CD4-positive, alpha-beta memory T cell (primary cell): Measurements from ENCODE around the gene PARD3B. TPM values are rescaled to one million over a fixed set of nuclear protein-coding genes. Genes with fewer than 3 reads are reported as not detected.

ENCODE experiments used
- CTCF ChIA-PET: fragments of 350-600 bp; sonication (Branson Sonifier 250); formaldehyde crosslinking; loops from one replicate; lab custom pipeline; 2021; ENCODE audit warnings: inconsistent platforms; ENCODE audit not compliant: partially characterized antibody; lab: Charles Lee
- POLR2A ChIA-PET: fragments of 350-600 bp; sonication (Branson Sonifier 250); formaldehyde crosslinking; loops from one replicate; lab custom pipeline; 2021; ENCODE audit not compliant: partially characterized antibody; lab: Charles Lee
- DNase-seq, 5 donors: peaks; one replicate each; pipeline versions ENCODE4 v3.0.0 to v3.0.0-alpha.2; 2020 to 2022; ENCODE audit warnings: mixed read lengths in 1 of 5
- H3K27ac ChIP-seq: one replicate; pipeline ENCODE4 v1.7.0; 2013; ENCODE audit warnings: low read depth, low read length
- H3K27me3 ChIP-seq: 2 replicates; pipeline ENCODE4 v1.7.0; 2013; ENCODE audit warnings: mild to moderate bottlenecking, low read length, moderate library complexity; ENCODE audit not compliant: insufficient read depth
- H3K36me3 ChIP-seq: 2 replicates; pipeline ENCODE4 v1.7.0; 2013; ENCODE audit warnings: mild to moderate bottlenecking, low read length, moderate library complexity; ENCODE audit not compliant: insufficient read depth
- H3K4me1 ChIP-seq: 2 replicates; pipeline ENCODE4 v1.7.0; 2013; ENCODE audit warnings: mild to moderate bottlenecking, low read length, moderate library complexity; ENCODE audit not compliant: insufficient read depth
- H3K4me3 ChIP-seq, 2 donors: one replicate each; pipeline ENCODE4 v1.7.0; 2013; ENCODE audit warnings: low read length in 2 of 2, mild to moderate bottlenecking in 1 of 2
- H3K9me3 ChIP-seq, 2 donors: one replicate each; pipeline ENCODE4 v1.7.0; 2013; ENCODE audit warnings: low read length in 2 of 2, control low read depth in 1 of 2; ENCODE audit not compliant: control insufficient read depth in 1 of 2
- H3K27ac Mint-ChIP-seq, 7 donors: one replicate each; pipeline ENCODE4 v1.8.0; 2020 to 2021; ENCODE audit warnings: mixed read lengths in 7 of 7, mild to moderate bottlenecking in 6 of 7, inconsistent platforms in 3 of 7, moderate library complexity in 3 of 7
- H3K27me3 Mint-ChIP-seq, 2 donors: one replicate each; pipeline ENCODE4 v1.8.0; 2020 to 2021; ENCODE audit warnings: mixed read lengths in 2 of 2
- H3K36me3 Mint-ChIP-seq, 2 donors: one replicate each; pipeline ENCODE4 v1.8.0; 2020 to 2021; ENCODE audit warnings: mixed read lengths in 2 of 2, inconsistent platforms in 1 of 2, mild to moderate bottlenecking in 1 of 2
- H3K4me1 Mint-ChIP-seq, 4 donors: one replicate each; pipeline ENCODE4 v1.8.0; 2020 to 2021; ENCODE audit warnings: mixed read lengths in 4 of 4, mild to moderate bottlenecking in 1 of 4
- H3K4me3 Mint-ChIP-seq, 8 donors: one replicate each; pipeline ENCODE4 v1.8.0; 2020 to 2021; ENCODE audit warnings: mixed read lengths in 8 of 8, mild to moderate bottlenecking in 7 of 8, moderate library complexity in 6 of 8, inconsistent platforms in 3 of 8
- H3K9me3 Mint-ChIP-seq, 8 donors: one replicate each; pipeline ENCODE4 v1.8.0; 2020 to 2021; ENCODE audit warnings: mixed read lengths in 8 of 8, mild to moderate bottlenecking in 5 of 8, inconsistent platforms in 3 of 8, moderate library complexity in 1 of 8
- intact Hi-C: fragments of 100-400 bp; cut with micrococcal nuclease; formaldehyde crosslinking; loops from one replicate; pipeline ENCODE4 v1.15.1; 2023
- polyA plus RNA-seq, 2 donors: library from polyadenylated mRNA; unstranded; fragments of 300-500 nt; fragmentation: Illumina TruSeq; gene quantifications; one replicate each; pipeline ENCODE4 v1.2.3, GENCODE V29; 2021
- total RNA-seq, 2 experiments: library from RNA; stranded (reverse); gene quantifications; one replicate each; pipeline ENCODE4 v1.2.3, GENCODE V29; 2021

The PARD3B gene
- total and polyA plus RNA-seq, 4 experiments from 2014 or later: 0.44 to 1.3 (median 1.2) TPM; not detected in 1

DNA sequence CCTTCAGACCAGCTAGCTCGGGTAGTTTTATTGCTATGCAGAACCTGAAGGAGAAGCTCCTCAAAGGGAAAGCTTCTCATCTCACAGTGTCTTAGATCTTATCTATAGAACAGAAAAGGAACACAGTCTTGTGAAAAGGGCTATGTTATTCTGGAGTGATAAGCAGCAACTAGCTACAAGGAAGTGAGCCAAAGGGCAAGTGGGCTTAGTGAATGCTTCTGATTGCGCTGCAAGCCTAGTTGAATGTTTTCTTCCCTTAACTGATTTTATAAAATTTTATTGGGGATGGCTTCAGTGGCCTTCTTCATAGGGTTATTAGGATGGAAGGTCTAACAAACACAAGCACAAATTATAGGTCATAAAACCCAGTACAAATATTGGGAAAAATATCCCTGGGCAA, 400.1 kb downstream of the PARD3B start:
- POLR2A ChIA-PET: interaction anchor here (1.1 to 2.2 kb wide), 5 partner anchors 21 to 223 kb away, joined by 3 to 13 read pairs (median 4); no protein-coding TSS in a partner anchor
- no peak for DNase-seq
- peaks cover 6 to 29% (median 26%) of the 10 kb centered on the region in 8 donors for H3K9me3 Mint-ChIP-seq
- CTCF ChIA-PET: no interaction called here
- no peak overlapping the region for H3K4me3 Mint-ChIP-seq
- H3K27ac ChIP-seq: no peak overlapping the region
- no peak overlapping the region for H3K4me3 ChIP-seq
- no peaks in the 10 kb centered on the region for H3K36me3 ChIP-seq
- no peaks in the 10 kb centered on the region for H3K27me3 ChIP-seq
- peaks cover 28 to 53% (median 37%) of the 10 kb centered on the region in 4 donors for H3K4me1 Mint-ChIP-seq
- H3K27ac Mint-ChIP-seq: peak overlapping the region in 1 of 7 donors; percentile 51
- H3K27me3 Mint-ChIP-seq: no peaks in the 10 kb centered on the region
- intact Hi-C loops: no loop called here
- H3K4me1 ChIP-seq: peaks cover 26% of the 10 kb centered on the region
- H3K9me3 ChIP-seq: no peaks in the 10 kb centered on the region
- H3K36me3 Mint-ChIP-seq: peaks cover 16 to 19% of the 10 kb centered on the region in 2 donors

GRCh38 chr2:204946892-204947291, 401.6 kb downstream of the PARD3B start:
- no peaks in the 10 kb centered on the region for H3K9me3 ChIP-seq
- peak overlapping the region in 3 of 8 donors; percentile 24 to 40 (median 27) for H3K4me3 Mint-ChIP-seq

DNA sequence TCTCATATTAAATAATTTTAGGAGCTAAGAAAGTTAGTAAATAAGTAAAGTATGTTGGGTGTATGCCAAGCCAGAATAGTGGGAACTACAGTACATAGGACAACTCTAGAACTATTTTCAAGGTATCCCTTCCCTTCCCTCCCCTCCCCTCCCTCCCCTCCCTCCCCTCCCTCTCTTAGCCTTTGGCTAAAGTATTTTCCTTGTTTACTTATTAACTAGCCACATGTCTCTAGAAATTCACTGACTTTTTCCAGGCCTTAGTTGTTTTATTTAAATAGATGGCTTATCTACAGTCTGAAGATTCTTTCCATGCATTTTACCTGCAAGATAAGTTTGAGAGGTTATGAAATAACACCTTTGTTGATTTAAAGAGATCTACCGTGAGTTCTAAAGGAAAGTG, 402.1 kb downstream of the PARD3B start:
- H3K9me3 Mint-ChIP-seq: peaks cover 6 to 29% (median 25%) of the 10 kb centered on the region in 8 donors
- H3K36me3 ChIP-seq: no peaks in the 10 kb centered on the region
- intact Hi-C loops: no loop called here
- H3K4me1 Mint-ChIP-seq: peaks cover 25 to 53% (median 39%) of the 10 kb centered on the region in 4 donors
- H3K27ac Mint-ChIP-seq: peak overlapping the region in 3 of 7 donors; percentile 5 to 72 (median 7)
- peak overlapping the region in 4 of 8 donors; percentile 24 to 85 (median 30) for H3K4me3 Mint-ChIP-seq
- POLR2A ChIA-PET: interaction anchor here (1.7 kb wide), 1 partner anchor 20 kb away, joined by 16 read pairs; no protein-coding TSS in a partner anchor
- CTCF ChIA-PET: interaction anchor here (1.3 kb wide), 1 partner anchor 25 kb away, joined by 3 read pairs; no protein-coding TSS in a partner anchor
- no peaks in the 10 kb centered on the region for H3K27me3 Mint-ChIP-seq
- H3K27ac ChIP-seq: no peak overlapping the region
- no peak overlapping the region for H3K4me3 ChIP-seq
- no peak for DNase-seq
- H3K9me3 ChIP-seq: no peaks in the 10 kb centered on the region
- H3K36me3 Mint-ChIP-seq: peaks cover 14 to 19% of the 10 kb centered on the region in 2 donors
- peaks cover 27% of the 10 kb centered on the region for H3K4me1 ChIP-seq
- no peaks in the 10 kb centered on the region for H3K27me3 ChIP-seq

More at GRCh38 chr2:204946892-204947291, 401.6 kb downstream of the PARD3B start:
- peaks cover 6 to 29% (median 25%) of the 10 kb centered on the region in 8 donors for H3K9me3 Mint-ChIP-seq
- no peaks in the 10 kb centered on the region for H3K27me3 Mint-ChIP-seq
- intact Hi-C loops: no loop called here
- H3K4me1 Mint-ChIP-seq: peaks cover 28 to 53% (median 39%) of the 10 kb centered on the region in 4 donors
- Histone ChIP-seq H3K36me3 (no peaks in the 10 kb centered on the region), H3K4me3 (no peak overlapping the region), H3K4me1 (peaks cover 27% of the 10 kb centered on the region), H3K27me3 (no peaks in the 10 kb centered on the region), H3K27ac (no peak overlapping the region)
- CTCF ChIA-PET: interaction anchor here (1.3 kb wide), 1 partner anchor 25 kb away, joined by 3 read pairs; no protein-coding TSS in a partner anchor
- DNase-seq: no peak
- peak overlapping the region in 2 of 7 donors; percentile 42 to 68 for H3K27ac Mint-ChIP-seq
- peaks cover 14 to 19% of the 10 kb centered on the region in 2 donors for H3K36me3 Mint-ChIP-seq
- POLR2A ChIA-PET: no interaction called here

GRCh38 chr2:204948024-204948763, 402.9 kb downstream of the PARD3B start:
- intact Hi-C loops: loop anchor here (2.0 kb wide), 2 partner anchors 19 to 67 kb away; no protein-coding TSS in a partner anchor
- CTCF ChIA-PET: interaction anchor here (0.9 kb wide), 1 partner anchor 18 kb away, joined by 3 read pairs; no protein-coding TSS in a partner anchor

DNA sequence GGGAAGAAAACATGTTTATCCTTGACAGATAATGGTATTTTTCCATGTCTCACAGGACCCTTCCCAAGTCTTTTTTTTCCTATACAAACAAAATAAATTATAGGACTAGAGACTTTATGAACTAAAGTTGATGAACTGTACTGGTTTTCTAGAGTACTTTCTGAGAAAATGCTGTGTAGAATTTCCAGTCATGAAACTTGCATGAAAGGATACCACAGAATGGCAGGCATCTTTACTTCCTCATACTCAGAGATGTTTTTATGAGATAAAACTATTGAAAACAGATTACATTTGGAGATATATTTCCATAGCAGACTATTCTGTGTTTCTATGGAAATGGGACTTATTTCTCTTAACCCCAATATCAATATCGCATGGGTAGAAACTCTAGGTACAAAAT, 403.5 kb downstream of the PARD3B start:
- no peaks in the 10 kb centered on the region for H3K36me3 ChIP-seq
- Mint-ChIP-seq H3K27me3 (no peaks in the 10 kb centered on the region), H3K36me3 (peaks cover 13% of the 10 kb centered on the region in 2 donors), H3K9me3 (peaks cover 5 to 22% (median 20%) of the 10 kb centered on the region in 8 donors), H3K4me3 (peak overlapping the region; percentile 23 to 85 (median 69)), H3K27ac (peak overlapping the region; percentile 56 to 93 (median 72)), H3K4me1 (peaks cover 25 to 53% (median 39%) of the 10 kb centered on the region in 4 donors)
- H3K27ac ChIP-seq: no peak overlapping the region
- no peaks in the 10 kb centered on the region for H3K27me3 ChIP-seq
- POLR2A ChIA-PET: interaction anchor here (0.8 to 1.7 kb wide), 3 partner anchors 18 to 127 kb away, joined by 3 to 16 read pairs (median 4); no protein-coding TSS in a partner anchor
- H3K9me3 ChIP-seq: no peaks in the 10 kb centered on the region
- H3K4me3 ChIP-seq: no peak overlapping the region
- intact Hi-C loops: loop anchor here (2.0 kb wide), 2 partner anchors 18 to 68 kb away; no protein-coding TSS in a partner anchor
- peak in 2 of 5 donors; percentile 3 to 12 for DNase-seq
- CTCF ChIA-PET: interaction anchor here (0.9 kb wide), 1 partner anchor 17 kb away, joined by 3 read pairs; no protein-coding TSS in a partner anchor
- H3K4me1 ChIP-seq: peaks cover 27% of the 10 kb centered on the region

More at GRCh38 chr2:204948024-204948763, 402.9 kb downstream of the PARD3B start:
- Mint-ChIP-seq H3K4me3 (peak overlapping the region; percentile 23 to 85 (median 70)), H3K4me1 (peaks cover 25 to 53% (median 39%) of the 10 kb centered on the region in 4 donors), H3K27me3 (no peaks in the 10 kb centered on the region), H3K9me3 (peaks cover 6 to 29% (median 25%) of the 10 kb centered on the region in 8 donors), H3K27ac (peak overlapping the region; percentile 44 to 93 (median 69)), H3K36me3 (peaks cover 14 to 19% of the 10 kb centered on the region in 2 donors)
- POLR2A ChIA-PET: interaction anchor here (0.6 to 1.7 kb wide), 4 partner anchors 19 to 182 kb away, joined by 3 to 16 read pairs (median 4); no protein-coding TSS in a partner anchor
- Histone ChIP-seq H3K27ac (no peak overlapping the region), H3K4me1 (peaks cover 27% of the 10 kb centered on the region), H3K9me3 (no peaks in the 10 kb centered on the region), H3K27me3 (no peaks in the 10 kb centered on the region), H3K36me3 (no peaks in the 10 kb centered on the region), H3K4me3 (no peak overlapping the region)
- peak in 3 of 5 donors; percentile 15 to 27 (median 21) for DNase-seq

DNA sequence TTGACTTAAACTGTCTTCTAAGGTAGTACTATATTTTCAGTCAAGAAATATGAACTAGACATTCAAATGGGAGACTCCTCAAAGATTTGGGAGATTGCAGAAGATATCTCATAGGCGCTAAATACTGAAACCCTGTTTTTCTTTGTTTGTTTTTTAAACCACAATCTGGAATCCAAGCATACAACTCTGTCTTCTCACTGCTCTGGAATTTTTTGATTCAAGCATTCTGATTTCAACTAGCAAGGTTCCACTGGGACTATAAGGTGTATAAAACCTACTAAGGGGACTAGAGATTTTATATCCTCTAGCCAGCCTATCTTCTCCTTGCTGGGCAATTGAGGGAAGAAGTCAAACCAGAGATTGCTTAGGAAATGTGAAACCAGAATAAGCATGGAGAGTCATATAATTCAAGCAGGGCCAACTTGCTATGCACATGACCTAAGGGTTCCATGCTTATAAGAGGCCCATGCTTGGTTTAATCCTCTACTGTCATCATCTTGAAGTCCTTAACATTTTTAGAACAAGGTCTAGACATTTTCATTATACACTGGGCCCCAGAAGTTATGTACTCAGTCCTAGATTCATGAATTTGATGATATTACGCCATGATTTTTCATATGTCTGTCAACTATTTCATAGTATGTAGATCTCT, 405.5 kb downstream of the PARD3B start:
- Histone ChIP-seq H3K27me3 (no peaks in the 10 kb centered on the region), H3K4me1 (peaks cover 27% of the 10 kb centered on the region), H3K4me3 (no peak overlapping the region), H3K27ac (no peak overlapping the region), H3K36me3 (no peaks in the 10 kb centered on the region), H3K9me3 (no peaks in the 10 kb centered on the region)
- Mint-ChIP-seq H3K27me3 (no peaks in the 10 kb centered on the region), H3K4me3 (no peak overlapping the region), H3K36me3 (peaks cover 3 to 6% of the 10 kb centered on the region in 2 donors), H3K9me3 (peaks cover 1 to 10% (median 7%) of the 10 kb centered on the region in 8 donors), H3K27ac (no peak overlapping the region), H3K4me1 (peaks cover 25 to 42% (median 38%) of the 10 kb centered on the region in 4 donors)
- POLR2A ChIA-PET: interaction anchor here (1.8 kb wide), 1 partner anchor 17 kb away, joined by 10 read pairs; no protein-coding TSS in a partner anchor
- CTCF ChIA-PET: no interaction called here
- intact Hi-C loops: no loop called here
- no peak for DNase-seq
